Measurements from ENCODE around the gene OR1L1.

DNA sequence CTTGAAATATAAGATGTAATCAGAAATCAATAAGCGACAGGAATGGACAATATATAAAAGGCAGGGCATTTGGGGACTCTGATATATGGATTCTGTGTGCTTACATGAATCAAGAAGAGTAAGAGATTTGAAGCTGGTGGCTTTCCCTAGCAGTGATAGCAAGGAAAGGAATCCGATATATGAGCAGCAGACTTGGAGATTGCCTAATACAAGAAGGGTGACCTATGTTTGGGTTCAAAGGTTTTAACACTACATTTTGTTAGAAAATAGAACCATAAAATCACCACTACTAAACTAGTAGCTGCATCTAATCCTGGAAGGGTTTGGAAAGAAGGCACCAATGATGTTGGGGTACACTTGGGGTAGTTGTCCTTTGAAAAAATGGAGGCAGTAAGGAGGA lies 11.0 kb downstream of the OR1L1 start:
- TF ChIP-seq EZH2phosphoT487 (conservative IDR thresholded peaks at IDR 0.05; ENCODE audit: low read length), result no peak
- TF ChIP-seq, protein P1, sequence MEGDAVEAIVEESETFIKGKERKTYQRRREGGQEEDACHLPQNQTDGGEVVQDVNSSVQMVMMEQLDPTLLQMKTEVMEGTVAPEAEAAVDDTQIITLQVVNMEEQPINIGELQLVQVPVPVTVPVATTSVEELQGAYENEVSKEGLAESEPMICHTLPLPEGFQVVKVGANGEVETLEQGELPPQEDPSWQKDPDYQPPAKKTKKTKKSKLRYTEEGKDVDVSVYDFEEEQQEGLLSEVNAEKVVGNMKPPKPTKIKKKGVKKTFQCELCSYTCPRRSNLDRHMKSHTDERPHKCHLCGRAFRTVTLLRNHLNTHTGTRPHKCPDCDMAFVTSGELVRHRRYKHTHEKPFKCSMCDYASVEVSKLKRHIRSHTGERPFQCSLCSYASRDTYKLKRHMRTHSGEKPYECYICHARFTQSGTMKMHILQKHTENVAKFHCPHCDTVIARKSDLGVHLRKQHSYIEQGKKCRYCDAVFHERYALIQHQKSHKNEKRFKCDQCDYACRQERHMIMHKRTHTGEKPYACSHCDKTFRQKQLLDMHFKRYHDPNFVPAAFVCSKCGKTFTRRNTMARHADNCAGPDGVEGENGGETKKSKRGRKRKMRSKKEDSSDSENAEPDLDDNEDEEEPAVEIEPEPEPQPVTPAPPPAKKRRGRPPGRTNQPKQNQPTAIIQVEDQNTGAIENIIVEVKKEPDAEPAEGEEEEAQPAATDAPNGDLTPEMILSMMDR (IDR thresholded peaks at IDR 0.05; ENCODE audit: insufficient read depth, low read length, poor library complexity, severe bottlenecking), result no peak

Measured in SU-DHL-6 (cell line).